Smooth muscle cell (in vitro differentiated cells): ENCODE data around the gene HRG. TPM values are rescaled to one million over a fixed set of nuclear protein-coding genes. Genes with fewer than 3 reads are reported as not detected.

Source experiments
- DNase-seq: peaks from one replicate; lab custom pipeline; 2025; ENCODE audit not compliant: unreplicated experiment; lab: John Stamatoyannopoulos, UW
- H2AFZ ChIP-seq: fragments of 200-600 bp; sonication (generic); 2 replicates; pipeline ENCODE4 v1.6.0; 2016; ENCODE audit warnings: antibody characterized with exemption, low read depth, mild to moderate bottlenecking
- H3F3A ChIP-seq: fragments of 200-600 bp; sonication (generic); 2 replicates; pipeline ENCODE4 v1.6.0; 2017; ENCODE audit warnings: antibody characterized with exemption, low read depth
- H3K27ac ChIP-seq: fragments of 200-600 bp; sonication (generic); 2 replicates; pipeline ENCODE4 v1.5.1; 2016; ENCODE audit warnings: low read depth, mild to moderate bottlenecking
- H3K27me3 ChIP-seq: fragments of 200-600 bp; sonication (generic); 2 replicates; pipeline ENCODE4 v1.6.1; 2016; ENCODE audit warnings: low read depth, mild to moderate bottlenecking
- H3K36me3 ChIP-seq: fragments of 200-600 bp; sonication (generic); 2 replicates; pipeline ENCODE4 v1.5.1; 2016; ENCODE audit warnings: low read depth
- H3K4me1 ChIP-seq: fragments of 200-600 bp; sonication (generic); 2 replicates; pipeline ENCODE4 v1.5.1; 2016; ENCODE audit warnings: low read depth
- H3K4me2 ChIP-seq: fragments of 200-600 bp; sonication (generic); 2 replicates; pipeline ENCODE4 v1.6.0; 2016; ENCODE audit warnings: mild to moderate bottlenecking
- H3K4me3 ChIP-seq: fragments of 200-600 bp; sonication (generic); 2 replicates; pipeline ENCODE4 v1.5.1; 2016; ENCODE audit warnings: mild to moderate bottlenecking
- H3K79me2 ChIP-seq: fragments of 200-600 bp; sonication (generic); 2 replicates; pipeline ENCODE4 v1.6.0; 2016; ENCODE audit warnings: low read depth, mild to moderate bottlenecking
- H3K9ac ChIP-seq: fragments of 200-600 bp; sonication (generic); 2 replicates; pipeline ENCODE4 v1.6.0; 2016; ENCODE audit warnings: low read depth
- H3K9me3 ChIP-seq: fragments of 200-600 bp; sonication (generic); replicated peaks from 2 replicates; pipeline ENCODE4 v1.5.1; 2016; ENCODE audit warnings: low read depth
- H4K20me1 ChIP-seq: fragments of 200-600 bp; sonication (generic); 2 replicates; pipeline ENCODE4 v1.6.0; 2016; ENCODE audit warnings: low read depth
- CTCF ChIP-seq: fragments of 200-600 bp; sonication (generic); IDR thresholded peaks from 2 replicates; pipeline ENCODE4 v1.5.1; 2017; ENCODE audit warnings: borderline replicate concordance, mild to moderate bottlenecking, antibody characterized with exemption; ENCODE audit not compliant: insufficient read depth, poor library complexity, severe bottlenecking
- WGBS: methylation state at CpG from one replicate; pipeline ENCODE4 v1.1.7; 2016; ENCODE audit warnings: low lambda C conversion rate; 5-methylcytosine and 5-hydroxymethylcytosine counted together
- polyA plus RNA-seq: library from polyadenylated mRNA; unstranded; fragments of >200 nt; fragmentation: Nextera tagmentation; extraction: Ambion mirVana; gene quantifications from 2 replicates; pipeline ENCODE4 v1.2.1, GENCODE V29; 2016
- total RNA-seq: library from RNA; depleted of rRNA; stranded (reverse); fragments of >200 nt; gene quantifications from 2 replicates; pipeline ENCODE4 v1.2.3, GENCODE V29; 2014

HRG gene
- total and polyA plus RNA-seq, 2 experiments from 2014 or later: not detected

- Histone ChIP-seq H3K36me3 (no peaks in the 10 kb centered on the region), H3K9me3 (no peaks in the 10 kb centered on the region), H2AFZ (no peak overlapping the region), H3K9ac (no peak overlapping the region), H3F3A (no peaks in the 10 kb centered on the region), H3K27ac (no peak overlapping the region), H3K4me1 (no peaks in the 10 kb centered on the region), H3K4me3 (no peak overlapping the region), H3K4me2 (no peak overlapping the region), H4K20me1 (no peaks in the 10 kb centered on the region), H3K27me3 (peaks cover 9% of the 10 kb centered on the region), H3K79me2 (no peaks in the 10 kb centered on the region)
- WGBS: 95% methylated on average over 8 of the region's 8 CpGs
- no peak for TF ChIP-seq CTCF
- DNase-seq: no peak
These were observed 47.4 kb upstream of the HRG start for GRCh38 chr3:186618318-186618938.

GRCh38 chr3:186619787-186620212, 46.0 kb upstream of the HRG start:
- 93% methylated on average over 5 of the region's 5 CpGs for WGBS

GRCh38 chr3:186620213-186621092, 45.4 kb upstream of the HRG start:
- no peak overlapping the region for H3K9ac ChIP-seq
- H2AFZ ChIP-seq: no peak overlapping the region
- no peak for DNase-seq
- no peaks in the 10 kb centered on the region for H3K9me3 ChIP-seq
- H3K36me3 ChIP-seq: no peaks in the 10 kb centered on the region
- peaks cover 6% of the 10 kb centered on the region for H3K27me3 ChIP-seq
- H3K4me3 ChIP-seq: no peak overlapping the region
- no peaks in the 10 kb centered on the region for H4K20me1 ChIP-seq
- H3K27ac ChIP-seq: no peak overlapping the region
- no peaks in the 10 kb centered on the region for H3F3A ChIP-seq
- TF ChIP-seq CTCF: no peak
- H3K79me2 ChIP-seq: no peaks in the 10 kb centered on the region
- 90% methylated on average over 17 of the region's 17 CpGs for WGBS
- no peaks in the 10 kb centered on the region for H3K4me1 ChIP-seq
- no peak overlapping the region for H3K4me2 ChIP-seq

More at GRCh38 chr3:186619787-186620212, 46.0 kb upstream of the HRG start:
- Histone ChIP-seq H3K4me3 (no peak overlapping the region), H3K27me3 (peaks cover 6% of the 10 kb centered on the region), H3F3A (no peaks in the 10 kb centered on the region), H2AFZ (no peak overlapping the region), H4K20me1 (no peaks in the 10 kb centered on the region), H3K9me3 (no peaks in the 10 kb centered on the region), H3K9ac (no peak overlapping the region), H3K79me2 (no peaks in the 10 kb centered on the region), H3K27ac (no peak overlapping the region), H3K4me2 (no peak overlapping the region), H3K36me3 (no peaks in the 10 kb centered on the region), H3K4me1 (no peaks in the 10 kb centered on the region)
- no peak for DNase-seq
- TF ChIP-seq CTCF: no peak
